Activated CD8-positive, alpha-beta memory T cell treated with anti-CD3 and anti-CD28 coated beads, Interleukin-2, amount 50 U/mL, for 24 hours (primary cell): ENCODE data around the gene MBLAC1.

ENCODE experiments used
- DNase-seq: peaks from one replicate; pipeline ENCODE4 v3.0.0-alpha.2; 2020; ENCODE audit errors: extremely low read depth

Gene MBLAC1, protein sequence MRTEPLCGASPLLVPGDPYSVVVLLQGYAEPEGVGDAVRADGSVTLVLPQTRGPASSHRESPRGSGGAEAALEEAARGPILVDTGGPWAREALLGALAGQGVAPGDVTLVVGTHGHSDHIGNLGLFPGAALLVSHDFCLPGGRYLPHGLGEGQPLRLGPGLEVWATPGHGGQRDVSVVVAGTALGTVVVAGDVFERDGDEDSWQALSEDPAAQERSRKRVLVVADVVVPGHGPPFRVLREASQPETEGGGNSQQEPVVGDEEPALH

GRCh38 chr7:100126931-100127865, at the start of gene MBLAC1:
Gene MBLAC1 (plus strand): TSS chr7:100126967. CDS start chr7:100127396, 429 bp downstream.
- DNase-seq: peak; percentile 86

GRCh38 chr7:100077205-100077604, 49.6 kb upstream of the MBLAC1 start:
- DNase-seq: no peak

- no peak for DNase-seq
Measured at GRCh38 chr7:100079024-100079560, 47.7 kb upstream of the MBLAC1 start.

- no peak for DNase-seq
Measured at GRCh38 chr7:100080907-100081534, 45.7 kb upstream of the MBLAC1 start.

DNA sequence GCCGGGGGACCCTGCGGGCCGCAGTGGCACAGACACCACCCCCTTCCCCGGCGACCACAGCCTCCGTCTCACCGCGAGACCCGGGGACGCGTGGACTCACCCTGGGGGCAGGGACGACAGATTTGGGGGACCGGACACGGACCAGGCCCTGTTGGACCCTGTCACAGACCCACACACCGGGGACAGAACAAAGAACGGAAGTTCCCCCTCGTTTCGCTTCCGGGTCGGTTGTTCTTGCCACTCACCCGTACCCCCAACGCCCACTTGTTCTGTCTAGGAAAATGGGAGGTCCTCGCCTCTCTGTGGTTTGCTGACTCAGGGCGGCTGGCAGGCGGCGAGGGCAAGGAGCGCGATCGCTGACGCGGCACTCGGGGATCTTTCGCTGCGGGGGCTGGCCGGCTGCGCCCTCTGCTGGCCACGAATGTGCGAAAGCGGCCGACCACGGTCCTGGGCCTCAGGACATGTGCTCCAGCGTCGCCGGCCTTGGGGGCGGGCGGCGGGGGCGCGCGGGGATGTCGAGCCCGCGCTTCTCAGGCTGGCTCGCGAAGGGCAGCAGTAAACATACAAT, 45.1 kb upstream of the MBLAC1 start, which contains the start of gene ZNF3:
TSS of gene ZNF3 (minus strand) at position 189 of the 568 bp plus-strand sequence. CDS start 4,366 bp downstream, outside the sequence.
- peak; percentile 98 for DNase-seq

- no peak for DNase-seq
Measured at GRCh38 chr7:100082978-100083377, 43.8 kb upstream of the MBLAC1 start.

DNA sequence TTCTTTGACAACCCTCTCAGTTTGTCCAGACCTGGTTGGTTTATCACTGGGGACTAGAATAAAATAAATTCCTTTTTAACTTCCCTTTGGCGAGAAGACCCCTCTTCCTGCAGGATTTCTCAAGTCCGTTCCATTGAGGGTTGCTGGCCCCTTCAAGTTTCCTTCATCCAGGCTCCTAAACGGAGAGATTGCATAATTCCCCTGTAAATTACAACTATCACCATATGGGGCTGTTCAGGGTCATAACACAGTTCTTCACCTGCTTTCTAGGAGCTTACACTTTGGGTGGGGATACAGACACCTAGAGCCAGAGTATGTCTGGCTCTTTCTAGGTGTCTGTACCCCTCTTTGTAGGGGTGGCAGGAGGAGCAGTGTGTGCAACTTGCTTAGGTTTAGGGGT, 41.3 kb upstream of the MBLAC1 start:
- no peak for DNase-seq

DNA sequence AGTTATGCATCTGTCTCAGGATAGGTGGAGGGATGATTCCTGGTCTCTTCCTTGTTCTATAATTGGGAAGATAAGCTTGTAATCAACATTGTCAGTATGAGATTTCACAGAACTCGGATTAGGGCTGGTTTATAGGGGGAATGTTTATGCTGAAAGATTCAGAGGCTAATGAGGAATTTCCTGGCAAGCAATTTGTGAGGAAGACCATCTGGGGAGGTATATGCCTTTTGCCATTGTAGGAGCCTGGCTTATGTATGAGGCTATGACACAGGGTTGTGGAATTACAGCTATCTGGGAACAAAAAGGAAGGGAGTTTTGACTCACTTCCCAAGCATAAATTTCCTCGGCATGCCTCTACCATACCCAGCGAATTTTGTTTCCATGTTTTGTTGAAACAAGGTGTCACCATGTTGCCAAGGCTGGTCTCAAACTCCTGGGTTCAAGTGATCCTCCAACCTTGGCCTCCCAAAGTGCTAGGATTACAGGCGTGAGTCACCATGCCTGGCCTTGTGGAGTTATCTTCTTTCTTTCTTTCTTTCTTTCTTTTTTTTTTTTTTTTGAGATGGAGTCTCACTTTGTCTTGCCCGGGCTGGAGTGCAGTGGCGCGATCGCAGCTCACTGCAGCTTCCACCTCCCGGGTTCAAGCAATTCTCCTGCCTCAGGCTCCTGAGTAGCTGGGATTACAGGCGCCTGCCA, 39.6 kb upstream of the MBLAC1 start:
- DNase-seq: no peak

DNA sequence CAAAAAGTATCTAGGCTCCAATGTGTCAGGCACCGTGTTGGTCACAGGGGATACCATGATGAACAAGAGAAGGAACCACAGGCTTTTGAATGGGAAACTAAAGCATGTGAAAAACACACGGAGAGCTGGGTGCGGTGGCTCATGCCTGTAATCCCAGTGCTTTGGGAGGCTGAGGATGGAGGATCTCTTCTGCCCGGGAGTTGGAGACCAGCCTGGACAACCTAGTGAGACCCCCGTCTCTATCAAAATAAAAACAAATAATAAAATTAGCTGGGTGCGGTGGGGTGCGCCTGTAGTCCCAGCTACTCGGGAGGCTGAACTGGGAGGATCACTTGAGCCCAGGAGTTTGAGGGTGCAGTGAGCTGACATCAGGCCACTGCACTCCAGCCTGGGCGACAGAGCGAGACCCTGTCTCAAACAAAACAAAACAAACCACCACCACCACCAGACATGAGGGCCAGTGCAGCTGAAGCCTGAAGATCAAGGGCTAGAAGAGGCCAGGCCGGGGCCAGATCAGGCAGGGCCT, 38.6 kb upstream of the MBLAC1 start:
- no peak for DNase-seq

- peak; percentile 59 for DNase-seq
Measured at GRCh38 chr7:100088621-100089457, 37.9 kb upstream of the MBLAC1 start, which contains the start of gene COPS6. Gene COPS6 (plus strand): TSS chr7:100088969. CDS start chr7:100088991, 22 bp downstream.

DNA sequence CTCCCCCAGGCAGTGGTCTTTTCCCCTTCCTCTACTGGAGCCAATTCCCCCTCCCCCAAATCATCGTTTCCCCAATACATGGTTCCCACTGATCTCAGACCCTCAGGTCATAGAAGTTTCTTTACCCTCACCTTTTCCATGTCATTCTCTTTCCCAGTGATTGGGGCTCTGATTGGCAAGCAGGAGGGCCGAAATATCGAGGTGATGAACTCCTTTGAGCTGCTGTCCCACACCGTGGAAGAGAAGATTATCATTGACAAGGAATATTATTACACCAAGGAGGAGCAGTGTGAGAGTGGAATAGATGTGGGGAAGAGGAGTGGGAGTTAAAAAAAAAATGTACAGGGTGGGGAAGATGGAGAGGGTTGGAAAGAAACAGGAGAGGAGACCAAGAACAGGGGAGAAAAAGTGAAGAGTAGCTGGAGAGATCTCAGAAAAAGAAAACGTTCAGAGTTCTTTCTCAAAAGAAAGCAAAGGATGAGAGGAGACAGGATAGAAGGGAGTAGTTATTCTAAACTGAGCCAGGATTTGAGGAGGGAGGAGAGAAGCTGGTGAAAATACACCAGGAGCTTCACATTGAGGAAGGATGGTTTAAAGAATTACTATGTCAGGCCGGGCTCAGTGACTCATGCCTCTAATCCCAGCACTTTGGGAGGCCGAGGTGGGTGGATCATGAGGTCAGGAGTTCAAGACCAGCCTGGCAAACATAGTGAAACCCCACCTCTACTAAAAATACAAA, 37.1 kb upstream of the MBLAC1 start:
- no peak for DNase-seq

DNA sequence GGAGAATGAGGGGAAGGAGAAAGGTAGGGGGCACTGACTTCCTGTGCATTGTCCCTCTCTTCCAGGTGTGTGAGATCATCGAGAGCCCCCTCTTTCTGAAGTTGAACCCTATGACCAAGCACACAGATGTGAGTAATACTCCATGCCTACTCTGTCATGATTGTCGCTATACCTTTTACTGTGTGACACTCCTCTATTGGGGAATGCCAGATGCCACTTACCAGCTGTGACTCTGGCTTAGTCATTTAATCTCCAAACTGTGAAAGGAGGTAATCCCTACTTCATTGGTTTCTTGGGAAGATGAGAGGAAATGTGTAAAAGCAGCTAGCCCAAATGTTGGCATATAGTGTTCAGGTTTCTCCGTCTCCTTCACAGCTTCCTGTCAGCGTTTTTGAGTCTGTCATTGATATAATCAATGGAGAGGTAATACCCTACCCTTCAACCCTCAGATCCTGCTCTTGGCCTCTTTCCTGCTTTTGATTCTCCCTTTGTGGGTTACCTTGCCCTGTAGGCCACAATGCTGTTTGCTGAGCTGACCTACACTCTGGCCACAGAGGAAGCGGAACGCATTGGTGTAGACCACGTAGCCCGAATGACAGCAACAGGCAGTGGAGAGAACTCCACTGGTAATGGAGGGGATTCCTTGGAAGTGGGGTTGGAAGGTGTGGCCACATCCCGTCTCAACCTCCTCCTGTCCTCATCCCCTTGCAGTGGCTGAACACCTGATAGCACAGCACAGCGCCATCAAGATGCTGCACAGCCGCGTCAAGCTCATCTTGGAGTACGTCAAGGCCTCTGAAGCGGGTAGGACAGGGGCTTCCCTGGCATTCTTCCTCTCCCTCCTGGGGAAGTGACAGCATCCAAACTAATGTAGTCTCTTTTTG, 36.0 kb upstream of the MBLAC1 start:
- DNase-seq: no peak

DNA sequence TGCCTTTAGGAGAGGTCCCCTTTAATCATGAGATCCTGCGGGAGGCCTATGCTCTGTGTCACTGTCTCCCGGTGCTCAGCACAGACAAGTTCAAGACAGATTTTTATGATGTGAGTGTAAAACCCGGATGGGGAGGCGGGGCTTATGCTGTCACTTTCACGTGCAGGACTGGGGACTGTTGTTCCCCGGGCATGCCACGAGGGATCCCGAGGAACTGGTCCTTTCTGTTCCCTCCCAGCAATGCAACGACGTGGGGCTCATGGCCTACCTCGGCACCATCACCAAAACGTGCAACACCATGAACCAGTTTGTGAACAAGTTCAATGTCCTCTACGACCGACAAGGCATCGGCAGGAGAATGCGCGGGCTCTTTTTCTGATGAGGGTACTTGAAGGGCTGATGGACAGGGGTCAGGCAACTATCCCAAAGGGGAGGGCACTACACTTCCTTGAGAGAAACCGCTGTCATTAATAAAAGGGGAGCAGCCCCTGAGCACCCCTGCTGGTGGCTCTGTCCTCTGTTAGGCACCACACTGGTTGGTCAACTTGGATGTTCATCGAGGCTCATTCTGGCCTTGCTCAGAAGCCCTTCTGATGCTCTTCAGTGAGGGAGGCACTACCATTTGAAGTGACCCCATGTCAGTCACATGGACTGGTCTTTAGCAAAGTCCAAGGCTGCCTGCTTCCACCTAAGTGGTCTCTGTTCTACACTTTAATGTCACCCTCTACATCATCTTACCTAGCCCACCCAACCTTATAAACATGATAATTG, 35.2 kb upstream of the MBLAC1 start:
- no peak for DNase-seq

GRCh38 chr7:100093054-100093453, 33.7 kb upstream of the MBLAC1 start:
- DNase-seq: no peak

DNA sequence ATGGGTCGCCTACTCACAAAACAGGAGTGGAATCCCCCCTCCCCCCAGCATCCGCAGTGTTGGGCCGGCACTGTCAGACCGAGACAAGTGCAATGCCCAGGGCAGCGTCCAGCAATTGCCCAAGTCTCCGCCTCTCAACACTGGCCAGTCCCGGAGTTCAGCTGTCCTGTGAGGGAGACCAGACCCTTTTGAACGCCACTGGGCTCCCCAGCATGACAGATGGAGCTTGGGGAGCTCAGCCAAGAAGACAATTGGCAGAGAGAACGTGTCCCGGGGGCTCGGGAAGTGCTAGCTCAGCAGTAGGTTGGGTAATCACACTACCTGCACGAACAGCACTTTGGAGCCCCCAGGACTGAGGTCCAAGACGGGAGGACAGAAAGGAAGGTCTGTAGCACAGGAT, 33.3 kb upstream of the MBLAC1 start:
- no peak for DNase-seq

GRCh38 chr7:100093925-100094486, 32.8 kb upstream of the MBLAC1 start:
- DNase-seq: no peak

GRCh38 chr7:100095289-100095688, 31.5 kb upstream of the MBLAC1 start:
- DNase-seq: no peak
